ENCODE measurements around the gene MRPL54.
"Not testable (repeated sequence)": the region's sequence is repeated elsewhere in the genome, so short reads cannot be mapped to it uniquely, and the experiment has no call there.

Gene MRPL54

DNA sequence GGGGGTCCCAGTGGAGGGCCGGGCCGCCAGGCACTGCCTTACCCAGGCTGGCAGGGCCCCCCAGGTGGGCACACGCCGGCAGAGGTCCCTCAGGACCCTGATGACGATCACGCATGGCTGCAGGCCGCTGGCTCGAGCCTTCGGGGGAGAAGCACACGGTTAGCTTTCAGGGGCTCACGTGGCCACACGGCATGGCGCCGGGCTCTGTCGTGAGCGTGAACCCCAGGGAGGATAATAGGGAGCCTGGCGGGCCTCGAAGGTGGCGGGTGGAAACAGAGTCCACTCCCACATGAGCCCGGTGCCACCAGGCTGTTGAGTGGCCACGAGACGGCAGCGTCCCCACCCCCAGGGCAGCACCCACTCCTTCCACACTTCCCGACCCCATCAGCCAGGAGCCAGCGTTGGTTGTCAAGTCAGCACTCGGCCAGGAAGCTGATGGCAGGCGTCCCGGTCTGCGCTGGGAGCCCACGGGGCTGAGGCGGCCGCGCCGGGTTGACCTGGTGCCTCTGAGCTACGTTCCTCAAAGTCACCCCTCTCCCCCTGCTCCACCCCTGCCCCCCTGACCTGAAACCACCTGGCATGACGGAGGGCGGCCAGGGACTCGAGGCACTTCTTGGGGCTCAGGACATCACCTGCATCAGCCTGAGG, 48.4 kb downstream of the MRPL54 start:
- DNase-seq (ENCODE audit: low read depth) = no peak

DNA sequence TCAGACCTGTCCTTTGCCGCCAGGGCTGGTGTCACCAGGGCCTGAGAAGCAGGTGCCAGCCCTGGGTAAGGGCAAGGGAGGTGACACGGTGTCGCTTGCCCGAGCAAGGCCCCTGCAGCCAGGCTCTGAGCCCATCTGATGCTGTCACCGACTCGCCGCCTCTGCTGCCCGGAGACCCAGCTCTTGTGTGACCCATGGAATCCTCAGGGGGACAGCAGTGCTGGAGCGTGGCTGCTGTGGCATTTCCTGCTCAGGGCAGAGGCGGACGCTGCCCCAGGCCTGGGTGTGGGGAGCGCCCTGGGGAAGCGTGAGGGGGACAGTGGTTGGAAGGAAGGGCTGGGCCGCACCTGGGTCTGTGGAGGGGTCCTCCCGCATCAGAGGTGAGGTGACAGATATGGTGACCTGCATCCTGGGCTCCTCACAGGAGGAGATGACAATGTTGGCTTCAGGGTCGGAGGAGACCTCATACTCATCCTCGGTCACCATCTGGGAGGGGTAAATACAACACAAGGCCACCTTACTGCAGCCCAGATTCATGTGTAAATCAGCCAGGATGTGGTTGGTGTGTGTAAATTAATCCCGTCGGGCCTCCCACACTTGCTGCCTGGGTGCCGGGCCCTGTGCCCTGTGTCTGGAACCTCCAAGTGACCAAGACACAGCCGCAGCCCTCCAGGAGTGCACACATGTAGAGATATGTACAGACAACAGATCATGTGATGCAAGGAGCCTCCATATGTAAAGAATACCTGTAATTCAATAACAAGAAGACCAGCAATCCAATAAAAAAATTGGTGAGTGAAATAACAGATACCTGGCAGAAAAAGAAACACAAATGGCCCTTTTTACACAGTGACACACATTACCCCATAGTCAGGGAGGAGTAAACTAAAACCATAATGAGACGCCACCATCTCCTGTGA, 51.3 kb downstream of the MRPL54 start:
- DNase-seq (ENCODE audit: low read depth) = no peak

DNA sequence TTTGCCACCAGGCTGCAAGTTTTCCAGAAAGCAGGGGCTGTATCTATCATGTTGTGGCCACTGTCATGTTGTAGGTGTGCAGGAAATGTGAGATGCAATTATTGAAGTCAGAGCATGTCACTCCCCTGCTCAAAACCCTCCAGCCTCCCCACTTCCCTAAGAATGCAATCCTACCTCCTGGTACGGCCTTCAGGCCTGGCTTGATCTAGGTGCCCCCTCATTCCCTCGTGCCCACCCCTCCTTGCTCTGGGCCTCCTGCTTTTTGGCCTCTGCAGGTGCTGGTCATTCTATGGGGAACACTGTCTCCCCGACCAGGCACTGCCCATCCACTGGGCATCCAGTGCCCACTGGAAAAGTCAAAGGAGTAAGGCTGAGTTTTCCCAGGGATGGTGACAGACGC, 52.2 kb downstream of the MRPL54 start:
- DNase-seq (ENCODE audit: low read depth) = no peak

DNA sequence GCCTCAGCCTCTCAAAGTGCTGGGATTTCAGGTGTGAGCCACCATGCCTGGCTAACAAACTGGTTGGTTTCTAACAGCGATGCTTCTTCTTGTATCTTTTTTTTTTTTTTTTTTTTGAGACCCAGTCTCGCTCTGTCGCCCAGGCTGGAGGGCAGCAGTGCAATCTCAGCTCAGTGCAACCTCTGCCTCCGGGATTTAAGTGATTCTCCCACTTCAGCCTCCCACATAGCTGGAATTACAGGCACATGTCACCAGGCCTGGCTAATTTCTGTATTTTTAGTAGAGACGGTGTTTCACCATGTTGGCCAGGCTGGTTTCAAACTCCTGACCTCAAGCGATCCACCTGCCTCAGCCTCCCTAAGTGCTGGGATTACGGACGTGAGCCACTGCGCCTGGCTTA, 53.7 kb downstream of the MRPL54 start:
- not testable (repeated sequence) for DNase-seq (ENCODE audit: low read depth)

DNA sequence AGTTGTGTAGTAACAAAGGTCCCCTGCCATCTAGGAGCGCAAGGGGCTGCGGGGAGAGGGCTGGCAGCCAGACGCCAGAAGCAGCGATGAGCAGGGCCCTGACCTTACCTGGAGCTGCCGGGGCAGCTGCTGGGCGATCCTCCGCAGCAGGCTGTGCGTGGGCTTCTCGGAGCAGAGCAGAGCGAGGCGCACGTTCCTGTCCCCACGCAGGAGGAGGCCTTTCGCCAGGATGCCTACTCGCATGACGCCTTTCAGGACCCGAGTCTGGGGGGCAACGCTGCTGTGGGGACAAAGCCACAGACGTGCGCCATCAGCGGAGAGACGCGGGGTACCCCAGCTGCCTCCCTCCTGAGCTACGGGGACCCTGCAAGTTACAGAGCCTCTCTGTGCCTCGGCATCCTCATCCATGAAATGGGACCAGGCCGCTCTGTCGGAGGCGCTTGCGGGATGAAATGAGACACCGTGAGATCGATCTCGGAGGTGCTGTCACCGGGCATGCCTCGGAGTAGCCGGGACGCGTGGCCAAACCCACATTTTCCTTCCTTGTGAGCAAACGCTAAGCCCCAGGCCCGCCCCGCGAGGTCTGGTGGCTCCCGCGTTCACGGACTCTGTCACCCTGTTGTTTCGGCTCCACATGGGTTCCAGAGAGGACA, 54.2 kb downstream of the MRPL54 start:
- no peak for DNase-seq (ENCODE audit: low read depth)
